AG10803 (cell line): Measurements from ENCODE around the gene SEMA3E.

Experiments used
- DNase-seq: peaks from one replicate; pipeline ENCODE4 v3.0.0; 2010; ENCODE audit warnings: low read depth
- H3K4me3 ChIP-seq: 2 replicates; pipeline ENCODE4 v1.5.1; 2011; ENCODE audit warnings: mild to moderate bottlenecking, low read length, control low read depth
- TF ChIP-seq, protein P1 (sequence below): conservative IDR thresholded peaks from 2 replicates; pipeline ENCODE4 v1.5.1; 2011; ENCODE audit warnings: mild to moderate bottlenecking, low read length, control low read depth, inconsistent platforms

The SEMA3E gene

DNA sequence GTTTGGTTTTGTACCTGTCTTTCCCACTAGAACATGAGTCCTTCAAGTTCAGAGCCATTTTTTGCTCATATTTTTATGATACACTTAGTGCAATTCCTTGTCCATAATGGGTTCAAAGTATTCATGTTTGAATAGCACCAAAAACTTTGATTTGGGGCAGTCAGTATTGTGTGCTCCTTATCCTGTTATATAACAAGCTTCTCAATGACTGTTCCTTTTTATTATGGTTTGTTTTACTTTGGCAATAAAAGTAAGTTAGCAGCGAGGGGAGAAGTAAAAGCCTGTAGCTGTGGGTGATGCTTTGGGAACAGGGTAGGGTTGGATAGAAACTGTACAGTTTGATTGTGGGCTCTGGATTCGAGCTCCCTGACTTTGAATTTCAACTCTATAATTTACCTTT lies 311.9 kb downstream of the SEMA3E start:
- no peak overlapping the region for H3K4me3 ChIP-seq
- no peak for DNase-seq
- TF ChIP-seq, protein P1, sequence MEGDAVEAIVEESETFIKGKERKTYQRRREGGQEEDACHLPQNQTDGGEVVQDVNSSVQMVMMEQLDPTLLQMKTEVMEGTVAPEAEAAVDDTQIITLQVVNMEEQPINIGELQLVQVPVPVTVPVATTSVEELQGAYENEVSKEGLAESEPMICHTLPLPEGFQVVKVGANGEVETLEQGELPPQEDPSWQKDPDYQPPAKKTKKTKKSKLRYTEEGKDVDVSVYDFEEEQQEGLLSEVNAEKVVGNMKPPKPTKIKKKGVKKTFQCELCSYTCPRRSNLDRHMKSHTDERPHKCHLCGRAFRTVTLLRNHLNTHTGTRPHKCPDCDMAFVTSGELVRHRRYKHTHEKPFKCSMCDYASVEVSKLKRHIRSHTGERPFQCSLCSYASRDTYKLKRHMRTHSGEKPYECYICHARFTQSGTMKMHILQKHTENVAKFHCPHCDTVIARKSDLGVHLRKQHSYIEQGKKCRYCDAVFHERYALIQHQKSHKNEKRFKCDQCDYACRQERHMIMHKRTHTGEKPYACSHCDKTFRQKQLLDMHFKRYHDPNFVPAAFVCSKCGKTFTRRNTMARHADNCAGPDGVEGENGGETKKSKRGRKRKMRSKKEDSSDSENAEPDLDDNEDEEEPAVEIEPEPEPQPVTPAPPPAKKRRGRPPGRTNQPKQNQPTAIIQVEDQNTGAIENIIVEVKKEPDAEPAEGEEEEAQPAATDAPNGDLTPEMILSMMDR: no peak

DNA sequence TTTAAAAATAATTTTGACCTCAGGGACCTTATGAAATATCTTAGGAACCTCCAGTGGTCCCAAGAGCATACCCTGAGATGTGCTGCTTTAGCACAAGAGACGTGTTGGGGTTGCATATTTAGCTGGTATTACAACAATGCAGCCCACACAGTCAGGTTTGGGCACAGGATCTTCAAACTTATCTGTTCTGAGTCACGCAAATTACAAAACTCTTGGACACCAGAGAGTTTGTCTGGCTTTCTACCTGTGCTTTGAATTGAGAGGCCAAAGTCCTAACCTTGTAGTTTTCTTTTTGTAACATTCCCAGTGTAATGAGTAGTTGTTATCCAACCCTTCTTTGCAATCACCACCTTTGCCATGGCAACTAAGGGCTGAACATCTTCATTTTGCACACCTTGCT lies 322.7 kb downstream of the SEMA3E start:
- H3K4me3 ChIP-seq: no peak overlapping the region
- DNase-seq: no peak
- TF ChIP-seq, protein P1: no peak

DNA sequence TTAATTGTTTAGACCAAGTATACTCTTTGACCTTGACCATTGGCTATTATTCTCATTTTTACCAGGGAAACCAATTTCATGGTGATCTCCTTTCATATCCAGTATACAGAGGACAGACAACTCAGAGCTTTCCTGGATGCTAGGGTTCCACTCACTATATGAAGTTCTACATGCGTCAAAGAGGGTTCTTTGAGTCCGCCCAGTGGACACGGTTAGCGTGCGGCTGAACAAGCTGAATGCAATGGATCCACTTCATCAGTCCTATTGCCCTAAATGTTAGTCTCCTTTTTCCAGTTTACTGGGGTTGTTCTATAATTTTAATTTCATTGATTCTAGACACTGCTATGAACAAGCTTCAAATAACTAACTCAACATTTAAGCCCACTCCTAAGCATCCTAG lies 323.9 kb downstream of the SEMA3E start:
- no peak overlapping the region for H3K4me3 ChIP-seq
- no peak for DNase-seq
- TF ChIP-seq, protein P1: no peak

DNA sequence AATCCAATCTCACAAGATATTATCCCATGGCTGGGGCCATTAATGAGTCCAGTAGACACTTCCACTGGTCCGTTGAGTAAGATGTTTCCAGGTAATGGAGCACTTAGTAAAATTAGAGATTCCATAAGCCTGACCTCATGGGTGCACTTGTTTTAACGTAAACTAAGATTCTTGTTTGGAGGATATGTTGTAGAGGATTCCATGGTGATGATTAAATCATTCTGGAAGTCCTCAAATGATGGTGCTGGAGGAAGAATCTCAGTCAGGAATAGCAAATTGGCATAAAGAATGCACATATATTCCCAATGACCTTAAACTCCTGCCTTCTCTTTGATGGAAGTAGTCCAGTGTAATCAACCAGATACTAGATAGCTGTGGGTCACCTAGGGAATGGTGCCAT lies 324.3 kb downstream of the SEMA3E start:
- no peak overlapping the region for H3K4me3 ChIP-seq
- TF ChIP-seq, protein P1: no peak
- DNase-seq: no peak

DNA sequence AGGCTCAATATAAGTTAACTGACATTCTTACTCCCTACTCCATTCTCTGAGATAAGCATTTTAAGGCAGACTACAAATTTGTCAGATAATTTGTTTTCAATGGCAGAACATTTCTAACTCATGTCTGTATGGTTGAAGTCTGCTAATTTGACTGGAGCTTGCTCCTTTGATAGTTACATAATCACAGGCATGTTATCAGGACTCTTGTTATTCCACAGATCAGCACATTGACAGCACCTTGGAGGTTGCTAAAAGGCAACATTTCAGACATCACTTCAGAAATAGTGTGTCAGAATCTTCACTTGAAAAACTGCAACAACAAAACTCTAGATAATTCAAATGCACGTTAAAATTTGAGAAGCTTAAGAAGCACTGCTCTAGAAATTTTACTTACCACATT lies 327.9 kb downstream of the SEMA3E start:
- TF ChIP-seq, protein P1: no peak
- H3K4me3 ChIP-seq: no peak overlapping the region
- no peak for DNase-seq

DNA sequence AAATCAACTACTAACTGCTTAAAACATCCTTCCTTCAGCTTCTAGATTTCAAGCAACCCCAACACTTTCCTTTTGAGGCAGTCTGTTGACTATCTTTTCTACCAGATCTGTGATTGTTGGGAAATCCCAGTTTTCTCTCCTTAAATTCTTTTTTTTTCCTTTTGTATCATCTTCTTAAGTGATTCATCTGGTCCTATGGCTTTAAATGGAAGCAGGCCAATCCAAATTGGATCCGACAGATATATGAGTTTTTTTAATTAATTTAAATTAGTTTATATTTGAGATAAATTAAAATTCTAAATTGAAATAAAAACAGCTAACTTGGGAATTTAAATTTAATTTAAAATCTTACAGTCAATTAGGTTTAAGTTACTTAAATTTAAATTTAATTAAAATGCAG lies 335.0 kb downstream of the SEMA3E start:
- TF ChIP-seq, protein P1: no peak
- DNase-seq: no peak
- H3K4me3 ChIP-seq: no peak overlapping the region
